IMR-90 (cell line): ENCODE measurements around the gene RAB8B. TPM values are rescaled to one million over a fixed set of nuclear protein-coding genes. Genes with fewer than 3 reads are reported as not detected.

Experiments
- CEBPB ChIP-seq: IDR thresholded peaks from 2 replicates; pipeline ENCODE4 v1.6.1; 2012; ENCODE audit warnings: low read depth, low read length, improper control_type of control experiment
- MAZ ChIP-seq: IDR thresholded peaks from 2 replicates; pipeline ENCODE4 v1.6.1; 2012; ENCODE audit warnings: low read depth, mild to moderate bottlenecking, low read length, improper control_type of control experiment, moderate library complexity, borderline replicate concordance
- RAD21 ChIP-seq: IDR thresholded peaks from 2 replicates; pipeline ENCODE4 v1.6.1; 2012; ENCODE audit warnings: low read length, improper control_type of control experiment
- polyA plus RNA-seq, 3 experiments: library from polyadenylated mRNA; depleted of rRNA; stranded (reverse); fragments of >200 nt; gene quantifications; 2 replicates each; pipeline ENCODE4 v1.2.3, GENCODE V29; 2012; ENCODE audit warnings: low replicate concordance in 1 of 3
- total RNA-seq: library from RNA; depleted of rRNA; stranded (reverse); fragments of >200 nt; gene quantifications from 2 replicates; pipeline ENCODE4 v1.2.3, GENCODE V29; 2012
- TF ChIP-seq, protein P1 (sequence below): fragments of 150-350 bp; IDR thresholded peaks from 2 replicates; pipeline ENCODE4 v1.6.1; 2016; ENCODE audit warnings: low read depth, mild to moderate bottlenecking, low read length, moderate library complexity, borderline replicate concordance

Gene RAB8B
- total and polyA plus RNA-seq, 2 of the 4 experiments (the other 2 are of a cell fraction): 19.4 to 29.4 TPM

GRCh38 chr15:63156755-63157117 lies 32.7 kb upstream of the RAB8B start (continued):
- TF ChIP-seq, protein P1, sequence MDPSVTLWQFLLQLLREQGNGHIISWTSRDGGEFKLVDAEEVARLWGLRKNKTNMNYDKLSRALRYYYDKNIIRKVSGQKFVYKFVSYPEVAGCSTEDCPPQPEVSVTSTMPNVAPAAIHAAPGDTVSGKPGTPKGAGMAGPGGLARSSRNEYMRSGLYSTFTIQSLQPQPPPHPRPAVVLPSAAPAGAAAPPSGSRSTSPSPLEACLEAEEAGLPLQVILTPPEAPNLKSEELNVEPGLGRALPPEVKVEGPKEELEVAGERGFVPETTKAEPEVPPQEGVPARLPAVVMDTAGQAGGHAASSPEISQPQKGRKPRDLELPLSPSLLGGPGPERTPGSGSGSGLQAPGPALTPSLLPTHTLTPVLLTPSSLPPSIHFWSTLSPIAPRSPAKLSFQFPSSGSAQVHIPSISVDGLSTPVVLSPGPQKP: no peak
- TF ChIP-seq MAZ: no peak
- no peak; the same call in 1 of the 2 replicates for TF ChIP-seq RAD21
- TF ChIP-seq CEBPB: no peak
